HG02970 (cell line): ENCODE results near the gene ZNF148.
A peak's percentile ranks its signal among the peaks of the same experiment; 100 is the strongest.
"Not testable (repeated sequence)": the region's sequence is repeated elsewhere in the genome, so short reads cannot be mapped to it uniquely, and the experiment has no call there.

ENCODE experiments used
- ATAC-seq: cut with Tn5 transposase; IDR thresholded peaks from one replicate; pipeline ENCODE4 v1.9.1; 2021; ENCODE audit warnings: mild to moderate bottlenecking, moderate library complexity, moderate number of reproducible peaks; ENCODE audit not compliant: unreplicated experiment, low FRiP score

Gene ZNF148

DNA sequence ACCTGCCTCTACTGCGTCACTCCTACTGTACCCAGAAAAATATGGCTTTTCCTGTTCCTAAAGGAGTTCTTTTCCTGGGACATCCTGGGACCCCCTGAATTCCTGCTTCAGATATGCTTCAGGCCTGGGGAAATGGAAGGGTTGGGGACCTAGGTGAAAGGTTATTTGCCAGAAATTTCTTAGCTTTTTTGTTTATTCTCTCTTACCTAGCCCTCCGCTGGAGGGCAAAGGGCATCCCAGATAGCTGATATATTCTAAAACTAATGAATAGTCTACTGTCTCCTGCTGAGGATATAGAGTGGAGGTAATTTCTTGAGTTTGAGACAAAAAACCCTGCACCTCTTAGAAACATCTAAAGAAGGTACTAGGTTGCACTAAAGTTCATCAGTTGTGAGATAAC lies 3.6 kb upstream of the ZNF148 start:
- no peak for ATAC-seq

DNA sequence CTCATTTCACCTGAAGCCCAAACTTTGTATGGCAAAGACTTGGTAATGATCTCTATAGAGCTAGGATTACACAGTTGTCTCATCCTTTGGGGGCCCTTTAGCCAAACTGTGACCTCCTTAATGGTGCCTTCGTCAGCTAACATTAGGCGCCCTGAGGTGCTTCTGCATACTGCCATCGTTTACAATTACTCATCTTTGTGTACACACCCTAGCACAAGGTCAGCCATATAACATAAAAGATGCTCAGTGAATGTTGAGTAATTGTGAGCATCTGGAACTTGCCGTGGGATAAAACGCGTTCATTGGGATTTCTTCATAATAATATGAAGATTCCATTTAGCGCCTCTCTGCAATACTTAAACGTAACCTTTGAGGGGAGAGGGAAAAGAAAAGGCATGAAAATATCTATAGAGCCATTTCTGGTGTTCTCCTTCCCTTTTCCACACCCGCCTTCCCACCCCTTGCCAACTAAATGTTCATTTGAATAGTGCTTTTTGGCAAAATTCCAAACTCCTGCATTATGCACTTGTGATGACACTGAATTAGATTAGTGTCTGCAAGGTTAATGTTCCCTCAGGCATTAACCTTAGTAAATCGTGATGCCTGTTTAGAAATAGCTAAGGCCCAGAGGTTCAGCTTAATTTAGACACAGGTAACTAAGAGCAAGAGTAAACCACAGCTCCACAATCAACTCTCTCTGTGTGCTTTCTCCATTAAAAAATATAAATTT lies 990 bp upstream of the ZNF148 start:
- no peak for ATAC-seq

DNA sequence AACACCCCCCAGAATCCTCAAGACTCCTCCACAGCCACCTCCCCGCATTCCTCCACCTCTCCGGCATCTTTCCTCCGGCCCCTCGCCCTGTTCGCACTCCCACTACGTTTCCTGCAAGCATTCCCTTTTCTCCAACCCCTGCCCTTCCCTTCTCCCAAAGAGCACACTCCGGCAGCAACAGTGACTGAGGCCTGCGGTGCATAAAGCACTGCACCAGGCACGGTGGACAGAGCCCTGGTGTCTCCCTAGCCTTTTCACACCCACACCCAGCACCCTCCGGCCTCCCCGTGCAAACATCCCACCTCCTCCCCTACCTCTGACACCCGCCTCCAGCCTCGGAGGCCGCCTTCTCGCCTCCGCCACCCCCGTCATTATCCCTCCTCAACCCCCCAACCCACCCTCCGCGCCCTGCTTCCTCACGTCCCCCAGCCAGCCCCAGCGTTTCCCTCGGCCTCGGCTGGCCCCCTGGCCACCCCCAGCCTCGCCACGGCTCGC lies 577 bp downstream of the ZNF148 start:
- ATAC-seq, result peak; percentile 24

DNA sequence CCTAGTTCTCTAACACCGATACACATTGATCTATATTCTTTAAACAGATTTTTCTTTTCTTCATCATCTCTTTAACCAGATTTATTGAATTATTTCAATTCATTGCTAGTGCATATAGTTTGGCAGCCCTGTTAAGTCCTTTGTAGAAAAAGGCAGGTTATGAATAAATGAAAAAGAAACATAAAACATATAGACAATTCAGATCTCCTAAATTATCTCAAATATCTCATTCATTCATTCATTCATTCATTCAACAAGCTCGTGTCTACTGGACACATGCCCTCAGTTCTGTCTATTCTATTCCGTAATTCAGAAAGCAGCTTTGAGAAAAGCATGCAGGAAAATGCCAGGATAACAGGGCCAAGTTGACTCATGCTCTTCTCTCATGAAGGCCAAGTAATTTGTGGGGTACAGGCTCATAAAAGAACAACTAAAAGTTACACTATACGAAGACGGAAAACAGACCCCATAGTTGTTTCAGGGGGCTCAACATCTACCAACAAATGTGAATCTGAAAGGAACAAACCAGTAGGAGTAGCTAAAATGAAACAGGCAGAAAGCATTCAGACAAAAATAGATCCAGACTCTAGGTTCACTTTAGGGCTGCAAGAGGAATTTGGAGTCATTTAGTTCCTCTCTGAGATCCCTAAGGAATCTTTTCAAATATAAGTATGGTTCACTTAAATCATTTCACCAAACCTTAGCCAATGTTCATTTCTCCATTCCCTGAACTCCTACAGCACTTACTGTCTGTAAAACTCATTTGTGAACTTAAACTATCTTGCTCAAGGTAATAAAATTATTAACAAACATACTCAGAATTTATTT lies 7.5 kb downstream of the ZNF148 start:
- ATAC-seq, result no peak

DNA sequence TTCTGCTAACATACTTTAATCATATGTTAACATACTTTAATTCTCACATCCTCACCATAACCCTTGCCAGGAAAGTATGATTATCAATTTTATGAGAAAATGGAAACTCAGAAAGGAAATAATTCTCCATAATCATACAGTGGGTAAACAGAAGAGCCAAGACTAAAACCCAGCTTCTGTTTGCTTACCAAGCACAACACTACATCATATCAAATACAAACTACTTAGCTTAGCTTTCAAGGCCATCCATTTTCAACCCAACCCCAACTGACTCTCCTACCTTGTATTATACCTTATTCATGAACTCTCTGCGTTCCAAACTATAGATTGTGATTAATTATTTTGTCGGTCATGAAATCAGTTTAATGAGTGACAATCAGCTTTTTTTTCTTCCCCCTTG lies 9.0 kb downstream of the ZNF148 start:
- no peak for ATAC-seq

DNA sequence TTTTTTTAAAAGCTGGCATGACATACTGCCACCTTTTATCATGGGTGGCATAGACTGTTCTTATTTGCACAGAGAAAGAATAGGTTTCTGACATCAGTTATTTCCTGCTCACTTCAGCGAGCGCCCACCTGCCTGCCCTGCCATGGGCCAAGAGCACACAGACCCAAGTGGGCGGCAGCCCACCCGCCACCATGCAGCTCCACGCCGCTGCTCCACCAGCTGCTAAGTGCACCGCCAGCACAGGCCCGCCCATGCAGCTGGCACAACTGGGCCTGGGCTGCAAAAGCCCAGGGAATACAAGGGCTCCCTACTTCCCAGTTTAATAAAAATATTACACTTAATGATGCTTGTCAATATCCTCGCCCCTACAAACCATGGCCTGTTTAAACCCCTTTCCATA lies 15.4 kb downstream of the ZNF148 start:
- no peak for ATAC-seq

DNA sequence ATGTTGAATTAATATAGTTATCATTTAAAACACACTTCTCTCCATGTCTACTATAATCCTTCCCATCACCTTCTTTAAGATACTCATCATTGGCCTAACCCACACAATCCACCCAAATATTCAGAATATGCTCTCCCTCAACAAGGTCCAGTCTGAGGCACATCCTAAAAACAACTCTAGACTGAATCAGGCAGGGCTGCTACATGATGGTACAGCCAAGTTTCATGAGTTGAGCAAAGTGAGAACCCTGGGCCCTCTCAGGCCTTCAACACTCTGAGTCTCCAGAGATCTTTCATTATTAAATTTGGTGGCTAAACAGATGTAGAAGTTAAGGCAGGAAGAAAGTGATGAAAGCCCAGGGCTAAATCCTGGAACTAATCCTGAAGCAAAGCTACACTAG lies 16.2 kb downstream of the ZNF148 start:
- ATAC-seq, result no peak

DNA sequence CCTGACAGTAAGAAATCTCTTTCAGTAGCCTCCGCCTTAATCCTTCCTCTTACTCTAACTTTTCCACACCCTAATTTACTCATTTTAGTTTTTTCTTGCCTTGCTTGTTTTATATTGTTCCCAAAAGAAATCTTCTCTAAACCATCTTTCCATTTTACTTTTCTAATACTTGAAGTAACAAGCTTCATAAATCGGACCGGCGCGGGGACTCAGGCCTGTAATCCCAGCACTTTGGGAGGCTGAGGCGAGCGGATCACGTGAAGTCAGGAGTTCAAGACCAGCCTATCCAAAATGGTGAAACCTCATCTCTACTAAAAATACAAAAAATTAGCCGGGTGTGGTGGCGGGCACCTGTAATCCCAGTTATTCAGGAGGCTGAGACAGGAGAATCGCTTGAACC lies 17.3 kb downstream of the ZNF148 start:
- ATAC-seq, result no peak

DNA sequence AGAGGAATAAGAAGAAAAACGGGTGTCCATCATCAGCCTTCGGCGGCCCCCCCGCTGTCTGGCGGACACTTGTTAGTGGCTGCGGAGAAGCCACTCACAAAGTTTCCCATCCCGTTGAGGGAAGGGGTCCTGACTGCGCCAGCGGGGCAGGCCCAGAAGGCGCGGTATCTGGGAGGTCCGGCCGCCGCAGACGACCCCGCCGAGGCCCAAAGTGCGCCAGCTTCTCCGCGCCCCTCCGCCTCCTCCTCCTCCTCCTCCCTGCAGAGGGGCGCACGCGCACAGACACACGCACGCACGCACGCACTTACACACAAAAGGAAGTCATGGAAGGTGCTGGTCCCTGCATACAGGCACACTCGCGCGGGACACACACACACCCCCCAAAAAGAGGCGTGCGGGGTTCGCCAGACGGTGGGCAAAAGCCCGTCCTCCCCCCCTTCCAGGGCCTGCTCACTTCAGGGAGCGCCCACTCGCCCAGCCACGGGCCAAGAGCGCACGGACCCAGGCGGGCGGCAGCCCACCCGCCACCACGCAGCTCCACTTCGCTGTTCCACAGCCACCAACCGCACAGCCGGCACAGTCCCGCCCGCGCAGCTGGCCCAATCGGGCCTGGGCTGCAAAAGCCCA lies 18.0 kb downstream of the ZNF148 start:
- ATAC-seq, result no peak

DNA sequence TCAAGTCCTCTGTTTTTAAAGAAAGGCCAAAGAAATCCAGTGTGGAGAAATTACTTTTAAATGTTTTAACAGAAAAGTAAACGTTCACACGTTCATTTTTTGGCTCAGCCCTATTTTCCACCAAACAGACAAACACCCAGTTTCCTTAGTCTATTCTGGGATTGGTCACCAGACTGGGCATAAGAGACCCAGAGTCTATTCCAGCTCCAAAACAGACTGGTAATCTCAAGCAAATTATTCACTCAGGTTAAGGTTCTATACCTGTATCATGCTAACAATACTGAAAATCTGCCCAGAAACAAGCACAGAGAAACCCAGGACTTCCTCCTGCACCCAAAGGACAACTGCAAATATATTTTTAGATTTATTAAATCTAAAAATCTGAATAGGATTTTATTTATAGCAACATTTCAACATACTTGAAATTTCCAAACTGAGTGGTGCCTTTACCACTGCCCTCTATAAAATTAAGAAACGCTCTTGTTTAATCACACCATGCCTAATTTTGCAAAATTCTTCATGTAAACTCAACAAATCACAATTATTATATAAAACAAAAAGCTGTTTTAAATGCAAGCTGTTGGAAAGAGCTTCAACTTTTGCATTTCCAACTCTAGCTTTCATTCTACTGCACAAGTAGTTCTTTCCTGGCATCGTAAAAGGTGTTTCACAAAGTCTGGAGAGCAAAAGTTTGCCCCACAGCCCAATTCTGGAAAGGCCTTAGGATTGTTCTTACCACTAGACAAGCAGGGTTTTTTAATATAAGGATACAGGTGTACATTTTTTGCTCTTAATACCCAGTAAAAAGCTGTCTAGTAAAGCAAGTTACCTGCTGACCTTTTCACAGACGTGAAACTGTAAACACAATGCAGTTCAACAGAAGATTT lies 18.7 kb downstream of the ZNF148 start:
- no peak for ATAC-seq

DNA sequence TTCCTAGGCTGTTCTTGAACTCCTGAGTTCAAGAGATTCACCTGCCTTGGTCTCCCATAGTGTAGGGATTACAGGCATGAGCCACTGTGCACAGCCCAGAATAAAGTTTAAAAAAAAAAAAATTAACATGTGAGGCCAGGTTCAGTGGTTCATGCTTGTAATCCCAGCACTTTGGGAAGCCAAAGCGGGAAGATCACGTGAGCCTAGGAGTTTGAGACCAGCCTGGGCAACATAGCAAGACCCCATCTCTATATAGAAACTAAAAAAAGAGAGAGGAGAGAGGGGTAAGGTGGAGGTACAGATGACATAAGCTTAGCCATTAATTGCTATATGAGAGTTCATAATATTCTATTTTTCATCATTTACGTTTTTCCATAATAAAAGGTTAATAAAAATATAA lies 21.5 kb downstream of the ZNF148 start:
- ATAC-seq, result no peak

DNA sequence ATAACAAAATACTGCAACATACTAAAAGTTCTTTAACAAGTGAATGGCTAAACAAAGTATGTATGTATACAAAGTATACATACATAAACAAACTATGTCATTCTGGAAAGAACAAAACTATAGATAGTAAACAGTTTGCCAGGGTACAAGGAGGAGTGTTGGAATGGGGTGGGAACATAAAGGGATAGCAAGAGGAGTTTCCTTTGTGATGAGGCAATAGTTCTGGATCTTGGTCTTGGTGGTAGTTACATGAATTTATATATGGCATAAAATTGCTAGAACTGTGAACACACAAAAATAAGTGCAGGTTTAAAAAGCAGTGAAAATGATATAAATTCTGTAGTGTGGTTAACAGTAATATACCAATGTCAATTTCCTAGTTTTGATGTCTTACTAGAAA lies 22.0 kb downstream of the ZNF148 start:
- ATAC-seq, result no peak

DNA sequence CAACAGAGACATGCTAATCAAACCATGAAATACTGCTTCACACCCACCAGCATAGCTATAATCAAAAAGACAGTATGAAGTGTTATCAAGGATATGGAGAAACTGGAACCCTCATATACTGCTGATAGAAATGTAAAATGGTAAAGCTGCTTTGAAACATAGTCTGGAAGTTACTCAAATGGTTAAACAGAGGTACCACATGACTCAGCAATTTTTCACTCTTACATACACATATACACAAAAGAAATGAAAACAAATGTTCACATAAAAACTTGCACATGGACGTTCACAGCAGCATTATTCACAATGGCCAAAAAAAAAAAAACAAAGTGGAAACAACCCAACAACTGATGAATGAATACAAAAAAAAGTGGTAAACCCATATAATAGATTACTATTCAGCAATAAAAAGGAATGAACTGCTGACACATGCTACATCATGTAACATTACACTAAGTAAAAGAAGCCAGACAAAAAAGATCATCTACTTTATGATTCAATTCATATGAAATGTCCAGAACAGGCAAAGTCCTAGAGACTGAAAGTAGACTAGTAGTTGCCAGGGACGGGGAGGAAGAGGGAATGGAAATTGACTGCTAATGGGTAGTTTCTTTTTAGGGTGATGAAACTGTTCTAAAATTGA lies 23.2 kb downstream of the ZNF148 start:
- ATAC-seq, result no peak

DNA sequence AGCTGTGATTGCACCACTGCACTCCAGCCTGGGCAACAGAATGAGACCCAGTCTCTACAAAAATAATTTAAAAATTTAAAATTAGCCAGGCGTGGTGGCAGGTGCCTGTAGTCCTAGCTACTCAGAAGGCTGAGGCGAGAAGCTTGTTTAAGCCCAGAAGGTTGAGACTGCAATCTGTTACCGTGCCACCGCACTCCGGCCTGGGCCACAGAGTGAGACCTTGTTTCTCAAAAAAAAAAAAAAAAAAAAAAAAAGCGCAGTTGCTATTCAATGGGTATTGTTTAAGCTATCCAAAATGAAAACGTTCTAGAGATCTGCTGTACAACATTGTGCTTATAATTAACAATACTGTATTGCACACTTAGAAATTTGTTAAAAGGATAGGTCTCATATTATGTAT lies 24.0 kb downstream of the ZNF148 start:
- no peak for ATAC-seq

DNA sequence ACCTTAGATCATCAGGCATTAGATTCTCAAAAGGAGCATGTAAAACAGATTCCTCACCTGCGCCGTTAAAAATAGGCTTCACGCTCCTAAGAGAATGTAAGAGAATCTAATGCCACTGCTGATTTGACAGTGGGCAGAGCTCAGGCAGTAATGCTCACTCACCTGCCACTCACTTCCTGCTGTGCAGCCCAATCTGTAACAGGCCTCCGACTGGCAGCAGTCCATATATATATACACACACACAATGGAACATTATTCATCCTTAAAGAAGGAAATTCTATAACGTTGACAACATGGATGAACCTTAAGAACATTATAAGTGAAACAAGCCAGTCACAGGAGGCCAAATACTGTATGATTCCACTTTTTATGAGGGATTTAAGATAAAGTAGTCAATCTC lies 24.5 kb downstream of the ZNF148 start:
- no peak for ATAC-seq

DNA sequence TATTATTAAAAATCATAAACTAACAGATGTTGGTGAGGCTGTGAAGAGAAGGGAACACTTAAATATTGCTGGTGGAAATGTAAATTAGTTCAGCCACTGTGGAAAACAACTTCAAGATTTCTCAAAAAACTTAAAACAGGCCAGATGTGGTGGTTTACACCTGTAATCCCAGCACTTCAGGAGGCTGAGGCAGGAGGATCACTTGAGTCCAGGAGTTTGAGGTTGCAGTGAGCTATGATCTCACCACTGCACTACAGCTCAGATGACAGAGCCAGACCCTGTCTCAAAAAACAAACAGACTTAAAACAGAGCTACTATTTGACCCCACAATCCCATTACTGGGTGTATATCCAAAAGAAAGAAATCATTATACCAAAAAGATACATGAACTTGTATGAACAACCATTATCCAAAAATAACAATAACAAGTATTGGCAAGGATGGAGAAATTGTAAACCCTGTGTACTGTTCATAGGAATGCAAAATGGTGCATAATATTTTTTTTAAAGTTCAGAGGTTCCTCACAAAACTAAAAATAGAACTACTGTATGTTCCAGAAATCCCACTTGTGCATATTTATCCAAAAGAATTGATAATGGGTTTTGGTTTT lies 25.5 kb downstream of the ZNF148 start:
- ATAC-seq, result no peak

DNA sequence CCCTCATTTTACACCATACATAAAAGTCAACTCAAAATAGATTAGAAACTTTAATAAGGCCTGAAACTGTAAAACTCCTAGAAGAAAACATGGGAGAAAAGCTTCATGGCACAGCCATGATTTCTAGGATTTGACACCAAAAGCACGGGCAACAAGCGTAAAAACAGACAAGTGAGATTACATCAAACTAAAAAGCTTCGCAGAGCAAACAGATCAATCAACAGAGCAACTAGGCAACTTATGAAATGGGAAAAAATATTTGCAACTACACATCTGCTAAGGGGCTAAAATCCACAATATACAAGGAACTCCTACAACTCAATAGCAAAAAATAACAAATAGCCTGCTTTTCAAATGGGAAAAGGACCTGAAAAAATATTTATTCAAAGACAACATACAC lies 26.1 kb downstream of the ZNF148 start:
- no peak for ATAC-seq

DNA sequence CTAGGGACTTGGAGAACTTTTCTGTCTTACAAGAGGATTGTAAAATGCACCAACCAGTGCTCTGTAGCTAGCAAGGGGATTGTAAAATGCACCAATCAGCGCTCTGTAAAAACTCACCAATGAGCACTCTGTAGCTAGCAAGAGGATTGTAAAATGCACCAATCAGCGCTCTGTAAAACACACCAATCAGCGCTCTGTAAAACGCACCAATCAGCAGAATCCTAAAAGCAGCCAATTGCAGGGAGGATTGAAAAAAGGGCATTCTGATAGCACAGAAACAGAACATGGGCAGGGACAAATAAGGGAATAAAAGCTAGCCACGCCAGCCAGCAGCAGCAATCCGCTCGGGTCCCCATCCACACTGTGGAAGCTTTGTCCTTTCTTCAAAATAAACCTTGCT lies 31.8 kb downstream of the ZNF148 start:
- not testable (repeated sequence) for ATAC-seq

DNA sequence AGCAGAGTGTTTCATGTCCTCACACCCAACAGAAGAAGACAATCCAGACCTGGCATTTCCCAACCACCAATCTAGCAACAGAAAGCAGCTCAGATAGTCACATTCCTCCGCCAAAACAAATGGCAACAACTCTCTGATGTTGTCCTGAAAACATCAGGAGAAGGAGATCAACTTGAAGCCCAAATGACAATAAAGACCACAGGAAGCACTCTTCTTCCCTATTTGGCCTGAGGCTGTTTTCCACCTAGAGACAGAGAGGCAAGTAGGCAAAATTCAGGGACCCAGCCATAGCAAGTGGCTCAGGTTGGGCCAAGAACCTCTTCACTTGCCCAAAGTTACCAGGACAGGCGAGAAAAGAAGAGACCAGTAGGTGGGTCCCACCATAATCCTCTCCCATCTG lies 35.0 kb downstream of the ZNF148 start:
- ATAC-seq, result no peak

DNA sequence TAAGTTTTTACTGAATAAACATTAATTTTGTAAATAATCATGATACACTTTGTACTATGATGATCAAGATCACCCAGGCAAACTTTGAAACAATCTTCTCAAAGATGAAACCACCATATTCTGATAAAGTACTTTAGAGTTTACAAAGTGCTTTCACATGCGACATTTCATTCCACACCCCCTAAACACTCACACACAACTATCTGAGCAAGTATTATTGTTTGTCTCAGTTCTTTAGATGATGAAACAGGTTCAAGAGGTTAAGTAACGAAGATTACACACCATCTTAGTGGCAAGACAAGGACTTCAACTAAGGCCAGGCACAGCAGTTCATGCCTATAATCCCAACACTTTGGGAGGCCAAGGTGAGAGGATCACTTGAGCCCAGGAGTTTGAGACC lies 37.6 kb downstream of the ZNF148 start:
- no peak for ATAC-seq
